Testis (tissue), 3 donors: ENCODE data around the gene CGB7. TPM values are rescaled to one million over a fixed set of nuclear protein-coding genes. Genes with fewer than 3 reads are reported as not detected.

Source experiments
- DNase-seq: peaks from one replicate; pipeline ENCODE4 v3.0.0-alpha.2; 2019
- H3K27ac ChIP-seq, 2 donors: fragments of 200-600 bp; sonication (generic); one replicate each; pipeline ENCODE4 v1.5.1; 2019
- H3K27me3 ChIP-seq: fragments of 200-600 bp; sonication (generic); one replicate; pipeline ENCODE4 v1.5.1; 2019
- H3K36me3 ChIP-seq: fragments of 200-600 bp; sonication (generic); one replicate; pipeline ENCODE4 v1.5.1; 2017; ENCODE audit warnings: low read depth; ENCODE audit errors: missing control alignments
- H3K4me1 ChIP-seq: fragments of 200-600 bp; sonication (generic); one replicate; pipeline ENCODE4 v1.5.1; 2019
- H3K4me3 ChIP-seq, 2 donors: fragments of 200-600 bp; sonication (generic); one replicate each; pipeline ENCODE4 v1.5.1; 2017 to 2019
- H3K9me3 ChIP-seq: fragments of 200-600 bp; sonication (generic); one replicate; pipeline ENCODE4 v1.5.1; 2017
- POLR2A ChIP-seq: fragments of 450-650 bp; IDR thresholded peaks from one replicate; pipeline ENCODE4 v1.6.1; 2017; ENCODE audit warnings: antibody characterized with exemption, mild to moderate bottlenecking, moderate library complexity
- WGBS, 2 donors: methylation state at CpG; one replicate each; pipeline ENCODE4 v1.1.5; 2018; 5-methylcytosine and 5-hydroxymethylcytosine counted together
- intact Hi-C: fragments of 100-400 bp; cut with DNase I; formaldehyde crosslinking; loops from one replicate; pipeline ENCODE4 v1.15.1; 2023; ENCODE audit warnings: low total_unique reads
- polyA plus RNA-seq: library from polyadenylated mRNA; stranded (reverse); fragments of 350-450 nt; fragmentation: Illumina TruSeq; extraction: RNeasy Lipid Tissue Mini Kit (QIAGEN cat#74804); gene quantifications from one replicate; pipeline ENCODE4 v1.2.3, GENCODE V29; 2014; ENCODE audit warnings: low read depth, low replicate concordance; ENCODE audit not compliant: insufficient read depth
- total RNA-seq, 2 donors: library from RNA; depleted of rRNA; stranded (reverse); fragments of >200 nt; gene quantifications; one replicate each; pipeline ENCODE4 v1.2.3, GENCODE V29; 2016
- TF ChIP-seq, protein P1 (sequence below), 3 experiments: fragments of 450-650 bp in 2 of 3; fragments of 200-600 bp in 1 of 3; sonication (generic) in 1 of 3; IDR thresholded peaks; one replicate each; pipeline ENCODE4 v1.5.1; 2016 to 2019; ENCODE audit warnings: antibody characterized with exemption in 3 of 3, mild to moderate bottlenecking in 2 of 3, moderate library complexity in 1 of 3

Gene CGB7
- total and polyA plus RNA-seq, 3 donors from 2014 or later, result 1.7 to 3.8 (median 3.0) TPM

- Histone ChIP-seq H3K27me3 (no peaks in the 10 kb centered on the region), H3K27ac (no peak overlapping the region), H3K36me3 (no peaks in the 10 kb centered on the region), H3K4me3 (no peak overlapping the region), H3K9me3 (no peaks in the 10 kb centered on the region), H3K4me1 (peaks cover 13% of the 10 kb centered on the region)
- TF ChIP-seq POLR2A, result no peak
- TF ChIP-seq, protein P1, sequence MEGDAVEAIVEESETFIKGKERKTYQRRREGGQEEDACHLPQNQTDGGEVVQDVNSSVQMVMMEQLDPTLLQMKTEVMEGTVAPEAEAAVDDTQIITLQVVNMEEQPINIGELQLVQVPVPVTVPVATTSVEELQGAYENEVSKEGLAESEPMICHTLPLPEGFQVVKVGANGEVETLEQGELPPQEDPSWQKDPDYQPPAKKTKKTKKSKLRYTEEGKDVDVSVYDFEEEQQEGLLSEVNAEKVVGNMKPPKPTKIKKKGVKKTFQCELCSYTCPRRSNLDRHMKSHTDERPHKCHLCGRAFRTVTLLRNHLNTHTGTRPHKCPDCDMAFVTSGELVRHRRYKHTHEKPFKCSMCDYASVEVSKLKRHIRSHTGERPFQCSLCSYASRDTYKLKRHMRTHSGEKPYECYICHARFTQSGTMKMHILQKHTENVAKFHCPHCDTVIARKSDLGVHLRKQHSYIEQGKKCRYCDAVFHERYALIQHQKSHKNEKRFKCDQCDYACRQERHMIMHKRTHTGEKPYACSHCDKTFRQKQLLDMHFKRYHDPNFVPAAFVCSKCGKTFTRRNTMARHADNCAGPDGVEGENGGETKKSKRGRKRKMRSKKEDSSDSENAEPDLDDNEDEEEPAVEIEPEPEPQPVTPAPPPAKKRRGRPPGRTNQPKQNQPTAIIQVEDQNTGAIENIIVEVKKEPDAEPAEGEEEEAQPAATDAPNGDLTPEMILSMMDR (IDR thresholded peaks at IDR 0.05), result no peak
- 93% methylated on average over 27 to 32 of the region's 32 CpGs for WGBS, 2 donors
- no peak for DNase-seq
- intact Hi-C loops, result no loop called here
These were observed 43.3 kb downstream of the CGB7 start for GRCh38 chr19:49014123-49014869.

GRCh38 chr19:49011194-49011593 is 46.4 kb downstream of the CGB7 start:
- WGBS, 2 donors, result 93 to 97% methylated on average over 15 to 17 of the region's 17 CpGs
- intact Hi-C loops, result no loop called here
- Histone ChIP-seq H3K27ac (no peak overlapping the region), H3K27me3 (no peaks in the 10 kb centered on the region), H3K9me3 (no peaks in the 10 kb centered on the region), H3K4me3 (no peak overlapping the region), H3K4me1 (no peaks in the 10 kb centered on the region), H3K36me3 (no peaks in the 10 kb centered on the region)
- no peak for DNase-seq
- TF ChIP-seq POLR2A, result no peak
- TF ChIP-seq, protein P1 (IDR thresholded peaks at IDR 0.05), result no peak

- Histone ChIP-seq H3K4me1 (no peaks in the 10 kb centered on the region), H3K27ac (no peak overlapping the region), H3K36me3 (no peaks in the 10 kb centered on the region), H3K9me3 (no peaks in the 10 kb centered on the region), H3K4me3 (no peak overlapping the region), H3K27me3 (no peaks in the 10 kb centered on the region)
- intact Hi-C loops, result no loop called here
- 86 to 93% methylated on average over 13 to 18 of the region's 18 CpGs for WGBS, 2 donors
- DNase-seq, result no peak
- no peak for TF ChIP-seq POLR2A
- TF ChIP-seq, protein P1 (IDR thresholded peaks at IDR 0.05), result no peak
These were observed 47.1 kb downstream of the CGB7 start for GRCh38 chr19:49010453-49010852.

DNA sequence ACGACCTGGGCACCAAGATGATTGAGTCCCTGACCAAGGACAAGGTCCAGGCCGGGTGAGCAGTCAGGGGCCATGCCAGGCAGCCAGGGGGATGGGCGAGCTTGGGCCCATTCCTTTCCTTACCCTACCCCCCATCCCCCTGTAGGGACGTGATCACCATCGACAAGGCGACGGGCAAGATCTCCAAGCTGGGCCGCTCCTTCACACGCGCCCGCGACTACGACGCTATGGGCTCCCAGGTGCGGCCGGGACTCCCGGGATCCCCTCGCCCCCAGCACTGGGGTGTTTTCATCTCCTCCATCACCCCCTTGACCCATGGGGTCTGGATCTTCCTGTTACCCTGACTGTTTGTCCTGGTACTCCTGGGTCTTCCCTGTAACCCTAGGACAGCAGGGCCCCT is 47.7 kb downstream of the CGB7 start:
- H3K4me1 ChIP-seq, result no peaks in the 10 kb centered on the region
- no peak overlapping the region for H3K4me3 ChIP-seq
- no peak overlapping the region for H3K27ac ChIP-seq
- no peaks in the 10 kb centered on the region for H3K9me3 ChIP-seq
- intact Hi-C loops, result no loop called here
- H3K36me3 ChIP-seq, result no peaks in the 10 kb centered on the region
- DNase-seq, result no peak
- H3K27me3 ChIP-seq, result no peaks in the 10 kb centered on the region
- TF ChIP-seq, protein P1 (IDR thresholded peaks at IDR 0.05), result no peak
- no peak for TF ChIP-seq POLR2A
- 96 to 98% methylated on average over 8 to 18 of the region's 18 CpGs for WGBS, 2 donors

DNA sequence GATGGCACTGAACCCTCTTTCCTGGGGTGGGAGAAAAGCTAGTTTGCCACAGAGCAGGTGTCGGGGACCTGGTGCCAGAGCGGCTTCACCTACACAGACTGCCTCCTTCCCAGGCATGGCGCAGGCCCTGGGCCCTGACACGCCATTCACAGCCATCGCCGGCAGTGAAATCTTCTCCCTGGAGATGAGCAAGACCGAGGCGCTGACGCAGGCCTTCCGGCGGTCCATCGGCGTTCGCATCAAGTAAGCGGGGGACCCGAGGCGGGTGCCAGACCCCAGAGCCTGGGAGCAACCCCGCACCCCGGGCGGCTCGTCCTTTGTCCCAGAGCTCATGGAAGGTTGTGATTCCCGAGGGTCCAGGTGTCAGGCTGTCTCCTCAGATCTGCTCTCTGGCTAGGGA is 50.6 kb downstream of the CGB7 start:
- TF ChIP-seq, protein P1 (IDR thresholded peaks at IDR 0.05), result no peak
- TF ChIP-seq POLR2A, result no peak
- Histone ChIP-seq H3K36me3 (no peaks in the 10 kb centered on the region), H3K27ac (no peak overlapping the region), H3K4me3 (no peak overlapping the region), H3K27me3 (no peaks in the 10 kb centered on the region), H3K9me3 (no peaks in the 10 kb centered on the region), H3K4me1 (no peaks in the 10 kb centered on the region)
- intact Hi-C loops, result no loop called here
- 96 to 98% methylated on average over 22 of the region's 22 CpGs for WGBS, 2 donors
- DNase-seq, result no peak
